ENCODE data around the gene PRAMEF20. TPM values are rescaled to one million over a fixed set of nuclear protein-coding genes. Genes with fewer than 3 reads are reported as not detected.

Gene PRAMEF20
- not detected in 2 replicates for total RNA-seq

GRCh38 chr1:13410150-13410549, at the start of gene PRAMEF20:
Gene PRAMEF20, plus strand, starts transcription at chr1:13410450. Its CDS starts 5,905 bp downstream, at chr1:13416355.

DNA sequence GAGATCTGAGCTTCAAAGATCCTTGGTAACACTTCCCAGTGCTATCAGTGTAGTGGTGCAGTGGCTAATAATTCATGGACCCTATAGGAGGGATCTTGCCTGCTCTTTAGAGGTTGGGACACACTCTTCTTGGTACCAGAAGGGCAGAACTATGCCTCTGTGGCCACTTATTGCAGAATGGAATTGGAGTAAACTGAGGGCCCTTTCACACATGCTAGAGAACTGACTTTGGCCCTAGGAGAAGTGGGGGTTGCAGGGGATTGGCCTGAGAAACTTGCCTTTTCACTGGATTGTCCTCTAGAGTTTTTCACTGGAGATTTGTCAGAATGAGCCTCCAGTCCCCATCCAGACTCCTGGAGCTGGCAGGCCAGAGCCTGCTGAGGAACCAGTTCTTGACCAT, 20.9 kb upstream of the PRAMEF20 start, which contains the start of gene PRAMEF17:
Gene PRAMEF17, plus strand, starts transcription at position 301 of the 400 bp plus-strand sequence. Its CDS starts 26 bp downstream, at position 327.

Other genes starting within 250 kb of the PRAMEF20 start
- not detected in 2 replicates for gene HNRNPCL4, start 244.8 kb upstream of the PRAMEF20 start, total RNA-seq
- gene PRAMEF9, start 238.6 kb upstream of the PRAMEF20 start, total RNA-seq = not detected in 2 replicates
- not detected in 2 replicates for gene PRAMEF13, start 209.0 kb upstream of the PRAMEF20 start, total RNA-seq
- not detected in 2 replicates for gene PRAMEF18, start 184.3 kb upstream of the PRAMEF20 start, total RNA-seq
- not detected in 2 replicates for gene PRAMEF5, start 156.3 kb upstream of the PRAMEF20 start, total RNA-seq
- not detected in 2 replicates for gene PRAMEF8, start 125.3 kb upstream of the PRAMEF20 start, total RNA-seq
- gene PRAMEF33, start 106.9 kb upstream of the PRAMEF20 start, total RNA-seq = not detected in 2 replicates
- not detected in 2 replicates for gene PRAMEF15, start 94.9 kb upstream of the PRAMEF20 start, total RNA-seq
- gene PRAMEF14, start 63.3 kb upstream of the PRAMEF20 start, total RNA-seq = not detected in 2 replicates
- not detected in 2 replicates for gene PRAMEF19, start 38.5 kb upstream of the PRAMEF20 start, total RNA-seq
- not detected in 2 replicates for gene PRAMEF17, start 20.8 kb upstream of the PRAMEF20 start, total RNA-seq
- not detected in 2 replicates for gene LRRC38, start 103.6 kb downstream of the PRAMEF20 start, total RNA-seq
- 0.86 and 1.1 TPM in 2 replicates for gene PDPN, start 173.4 kb downstream of the PRAMEF20 start, total RNA-seq

Measured in bronchial smooth muscle cell (primary cell).